CD4-positive, CD25-positive, alpha-beta regulatory T cell (primary cell): Measurements from ENCODE around the gene ZNF516. TPM values are rescaled to one million over a fixed set of nuclear protein-coding genes. Genes with fewer than 3 reads are reported as not detected.

Source experiments
- ATAC-seq, 2 donors: fragments of 150-1000 bp; cut with Tn5 transposase; one replicate each; pipeline ENCODE4 v1.10.0; 2021; ENCODE audit warnings: low read depth in 2 of 2, moderate number of reproducible peaks in 2 of 2, moderate library complexity in 1 of 2
- DNase-seq, 3 donors: peaks; one replicate each; pipeline versions ENCODE4 v3.0.0 to v3.0.0-alpha.2; 2012 to 2022; ENCODE audit warnings: mixed read lengths in 1 of 3
- H3K27ac ChIP-seq: one replicate; pipeline ENCODE4 v1.7.0; 2013; ENCODE audit warnings: mild to moderate bottlenecking, low read length; ENCODE audit not compliant: insufficient read depth, poor library complexity, severe bottlenecking
- H3K27me3 ChIP-seq: one replicate; pipeline ENCODE4 v1.7.0; 2013; ENCODE audit warnings: low read length; ENCODE audit not compliant: control insufficient read depth, insufficient read depth
- H3K36me3 ChIP-seq: one replicate; pipeline ENCODE4 v1.7.0; 2013; ENCODE audit warnings: mild to moderate bottlenecking, low read length, moderate library complexity; ENCODE audit not compliant: control insufficient read depth, insufficient read depth
- H3K4me1 ChIP-seq: 2 replicates; pipeline ENCODE4 v1.7.0; 2013; ENCODE audit warnings: mild to moderate bottlenecking, low read length; ENCODE audit not compliant: insufficient read depth, control insufficient read depth, poor library complexity, severe bottlenecking
- H3K4me3 ChIP-seq: one replicate; pipeline ENCODE4 v1.7.0; 2013; ENCODE audit warnings: low read depth, mild to moderate bottlenecking, low read length, moderate library complexity
- H3K9me3 ChIP-seq, 2 experiments: 1 replicate in 1 of 2; 2 replicates in 1 of 2; pipeline ENCODE4 v1.7.0; 2013; ENCODE audit warnings: low read length in 2 of 2, mild to moderate bottlenecking in 1 of 2, moderate library complexity in 1 of 2; ENCODE audit not compliant: control insufficient read depth in 2 of 2
- H3K27ac Mint-ChIP-seq, 3 donors: one replicate each; pipeline ENCODE4 v1.8.0; 2020 to 2022; ENCODE audit warnings: mild to moderate bottlenecking in 3 of 3, mixed read lengths in 3 of 3, moderate library complexity in 2 of 3
- H3K27me3 Mint-ChIP-seq: one replicate; pipeline ENCODE4 v1.8.0; 2022; ENCODE audit warnings: mild to moderate bottlenecking, mixed read lengths
- H3K36me3 Mint-ChIP-seq: one replicate; pipeline ENCODE4 v1.8.0; 2020; ENCODE audit warnings: mixed read lengths
- H3K4me1 Mint-ChIP-seq, 4 donors: one replicate each; pipeline ENCODE4 v1.8.0; 2020 to 2022; ENCODE audit warnings: mixed read lengths in 4 of 4, mild to moderate bottlenecking in 1 of 4
- H3K4me3 Mint-ChIP-seq, 4 donors: one replicate each; pipeline ENCODE4 v1.8.0; 2020 to 2022; ENCODE audit warnings: mild to moderate bottlenecking in 4 of 4, mixed read lengths in 4 of 4, moderate library complexity in 3 of 4
- H3K9me3 Mint-ChIP-seq, 7 donors: one replicate each; pipeline ENCODE4 v1.8.0; 2020 to 2022; ENCODE audit warnings: mixed read lengths in 7 of 7, mild to moderate bottlenecking in 3 of 7, moderate library complexity in 2 of 7
- polyA plus RNA-seq, 4 donors: library from polyadenylated mRNA; unstranded; fragments of 300-500 nt; fragmentation: Illumina TruSeq; gene quantifications; one replicate each; pipeline ENCODE4 v1.2.3, GENCODE V29; 2021
- total RNA-seq: library from RNA; stranded (reverse); gene quantifications from one replicate; pipeline ENCODE4 v1.2.3, GENCODE V29; 2022

The ZNF516 gene
- total and polyA plus RNA-seq, 5 donors from 2014 or later, result 0.26 to 9.9 (median 0.57) TPM; not detected in 1

GRCh38 chr18:76471593-76471992 is 23.4 kb downstream of the ZNF516 start:
- Histone ChIP-seq H3K27ac (no peak overlapping the region), H3K9me3 (no peaks in the 10 kb centered on the region), H3K27me3 (peaks cover 2% of the 10 kb centered on the region), H3K4me3 (no peak overlapping the region), H3K36me3 (no peaks in the 10 kb centered on the region), H3K4me1 (peaks cover 2% of the 10 kb centered on the region)
- peaks cover 28% of the 10 kb centered on the region for H3K27me3 Mint-ChIP-seq
- DNase-seq (no peak), ATAC-seq (no peak)
- H3K27ac Mint-ChIP-seq, result no peak overlapping the region
- H3K4me3 Mint-ChIP-seq, result no peak overlapping the region
- no peaks in the 10 kb centered on the region for H3K36me3 Mint-ChIP-seq
- H3K4me1 Mint-ChIP-seq, result peaks cover 0 to 16% (median 4%) of the 10 kb centered on the region in 4 donors
- peaks cover 0 to 1% (median 0%) of the 10 kb centered on the region in 7 donors for H3K9me3 Mint-ChIP-seq

GRCh38 chr18:76468345-76469304 is 26.4 kb downstream of the ZNF516 start:
- no peak for ATAC-seq
- Histone ChIP-seq H3K4me1 (peaks cover 2% of the 10 kb centered on the region), H3K36me3 (no peaks in the 10 kb centered on the region), H3K27ac (no peak overlapping the region), H3K4me3 (no peak overlapping the region), H3K27me3 (no peaks in the 10 kb centered on the region), H3K9me3 (no peaks in the 10 kb centered on the region)
- Mint-ChIP-seq H3K9me3 (no peaks in the 10 kb centered on the region), H3K4me3 (no peak overlapping the region), H3K27ac (peak overlapping the region in 1 of 3 donors; percentile 28), H3K36me3 (no peaks in the 10 kb centered on the region), H3K27me3 (peaks cover 11% of the 10 kb centered on the region), H3K4me1 (peaks cover 0 to 20% (median 2%) of the 10 kb centered on the region in 4 donors)
- DNase-seq, result no peak

GRCh38 chr18:76467371-76468190 is 27.5 kb downstream of the ZNF516 start:
- Histone ChIP-seq H3K27me3 (no peaks in the 10 kb centered on the region), H3K27ac (no peak overlapping the region), H3K4me3 (peak overlapping the region; percentile 1), H3K9me3 (no peaks in the 10 kb centered on the region), H3K4me1 (peaks cover 2% of the 10 kb centered on the region), H3K36me3 (no peaks in the 10 kb centered on the region)
- Mint-ChIP-seq H3K9me3 (no peaks in the 10 kb centered on the region), H3K4me1 (peaks cover 0 to 20% (median 2%) of the 10 kb centered on the region in 4 donors), H3K4me3 (peak overlapping the region in 3 of 4 donors; percentile 38 to 77 (median 64)), H3K36me3 (no peaks in the 10 kb centered on the region), H3K27ac (peak overlapping the region in 2 of 3 donors; percentile 28 to 55), H3K27me3 (peaks cover 11% of the 10 kb centered on the region)
- peak in 1 of 3 donors; percentile 28 for DNase-seq
- peak in 1 of 2 donors; percentile 32 for ATAC-seq

DNA sequence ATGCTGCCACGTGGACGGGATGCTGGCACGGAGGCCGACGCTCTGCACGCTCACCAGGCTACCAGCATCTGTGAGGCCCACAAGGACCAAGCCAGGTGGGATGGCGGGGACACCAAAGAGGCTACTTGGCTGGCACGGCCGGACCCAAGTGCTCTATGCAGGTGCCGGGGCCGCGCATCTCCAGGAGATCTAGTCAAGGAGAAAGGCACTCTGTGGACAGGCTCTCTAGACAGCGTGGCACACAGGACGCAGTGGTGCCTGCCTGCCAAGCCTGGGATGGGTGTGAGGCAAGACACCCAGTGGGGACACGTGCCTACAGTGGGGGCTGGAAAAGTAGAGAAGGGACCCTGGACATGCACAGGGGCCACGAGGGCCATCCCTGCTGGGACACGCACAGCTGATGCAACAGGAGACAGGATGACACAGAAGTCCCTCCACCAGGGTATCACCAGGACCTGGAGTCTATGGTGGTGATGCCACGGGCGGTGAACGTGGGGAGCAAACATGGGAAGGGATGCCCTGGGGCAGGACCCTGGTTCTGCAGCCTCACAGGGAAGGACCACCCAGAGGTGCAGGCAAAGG is 28.5 kb downstream of the ZNF516 start:
- Histone ChIP-seq H3K9me3 (no peaks in the 10 kb centered on the region), H3K4me1 (peaks cover 2% of the 10 kb centered on the region), H3K36me3 (no peaks in the 10 kb centered on the region), H3K4me3 (no peak overlapping the region), H3K27me3 (no peaks in the 10 kb centered on the region), H3K27ac (no peak overlapping the region)
- H3K4me1 Mint-ChIP-seq, result peaks cover 0 to 20% (median 2%) of the 10 kb centered on the region in 4 donors
- no peaks in the 10 kb centered on the region for H3K9me3 Mint-ChIP-seq
- DNase-seq (no peak), ATAC-seq (peak in 1 of 2 donors; percentile 24)
- peaks cover 7% of the 10 kb centered on the region for H3K27me3 Mint-ChIP-seq
- peak overlapping the region in 2 of 3 donors; percentile 16 to 75 for H3K27ac Mint-ChIP-seq
- H3K4me3 Mint-ChIP-seq, result peak overlapping the region in 2 of 4 donors; percentile 19 to 41
- no peaks in the 10 kb centered on the region for H3K36me3 Mint-ChIP-seq

- no peaks in the 10 kb centered on the region for H3K36me3 Mint-ChIP-seq
- H3K4me3 Mint-ChIP-seq, result no peak overlapping the region
- DNase-seq, result no peak
- Histone ChIP-seq H3K27me3 (no peaks in the 10 kb centered on the region), H3K36me3 (no peaks in the 10 kb centered on the region), H3K9me3 (no peaks in the 10 kb centered on the region), H3K4me1 (peaks cover 2% of the 10 kb centered on the region), H3K4me3 (no peak overlapping the region), H3K27ac (no peak overlapping the region)
- no peaks in the 10 kb centered on the region for H3K9me3 Mint-ChIP-seq
- ATAC-seq, result no peak
- peaks cover 7% of the 10 kb centered on the region for H3K27me3 Mint-ChIP-seq
- H3K4me1 Mint-ChIP-seq, result peaks cover 0 to 20% (median 2%) of the 10 kb centered on the region in 4 donors
- H3K27ac Mint-ChIP-seq, result peak overlapping the region in 1 of 3 donors; percentile 75
Observed at GRCh38 chr18:76465630-76466409, 29.2 kb downstream of the ZNF516 start.

GRCh38 chr18:76464281-76465259 is 30.5 kb downstream of the ZNF516 start:
- Mint-ChIP-seq H3K27ac (no peak overlapping the region), H3K36me3 (no peaks in the 10 kb centered on the region)

More at GRCh38 chr18:76464281-76465259, 30.5 kb downstream of the ZNF516 start:
- no peak overlapping the region for H3K4me3 ChIP-seq
- H3K4me1 ChIP-seq, result peaks cover 2% of the 10 kb centered on the region
- no peaks in the 10 kb centered on the region for H3K27me3 ChIP-seq
- Mint-ChIP-seq H3K4me1 (peaks cover 0 to 20% (median 2%) of the 10 kb centered on the region in 4 donors), H3K4me3 (no peak overlapping the region), H3K27me3 (peaks cover under 1% of the 10 kb centered on the region), H3K9me3 (no peaks in the 10 kb centered on the region)
- H3K36me3 ChIP-seq, result no peaks in the 10 kb centered on the region
- ATAC-seq (no peak), DNase-seq (no peak)
- no peak overlapping the region for H3K27ac ChIP-seq
- no peaks in the 10 kb centered on the region for H3K9me3 ChIP-seq
